ENCODE data around the gene ABCC10.

Gene ABCC10

GRCh38 chr6:43499028-43499815 is 71.9 kb downstream of the ABCC10 start:
- no peak for DNase-seq
